Activated T-helper 1 cell treated with anti-CD3 and anti-CD28 coated beads, Interleukin-12 subunit alpha, Interleukin-12 subunit beta, Interleukin-2, Interleukin-4 antibody, amounts not matched to agents 30 ng/mL and 10 ng/mL and 1 ng/mL, durations not matched to agents 14 hours and 24 hours and 36 hours (primary cell): Measurements from ENCODE around the gene IFITM10. TPM values are rescaled to one million over a fixed set of nuclear protein-coding genes. Genes with fewer than 3 reads are reported as not detected.
A peak's percentile ranks its signal among the peaks of the same experiment; 100 is the strongest.

Experiments
- DNase-seq: peaks from one replicate; pipeline ENCODE4 v3.0.0; 2021; ENCODE audit warnings: low spot score
- H3K27ac Mint-ChIP-seq: one replicate; pipeline ENCODE4 v1.8.0; 2021; ENCODE audit warnings: mild to moderate bottlenecking, mixed read lengths
- H3K27me3 Mint-ChIP-seq: one replicate; pipeline ENCODE4 v1.8.0; 2022; ENCODE audit warnings: mild to moderate bottlenecking, moderate library complexity, mixed read lengths; ENCODE audit not compliant: insufficient read depth
- H3K36me3 Mint-ChIP-seq: one replicate; pipeline ENCODE4 v1.8.0; 2021; ENCODE audit warnings: low read depth, mixed read lengths
- H3K4me1 Mint-ChIP-seq: one replicate; pipeline ENCODE4 v1.8.0; 2021; ENCODE audit warnings: low read depth, mixed read lengths
- H3K4me3 Mint-ChIP-seq: one replicate; pipeline ENCODE4 v1.8.0; 2021; ENCODE audit warnings: mild to moderate bottlenecking, moderate library complexity, mixed read lengths
- H3K9me3 Mint-ChIP-seq: one replicate; pipeline ENCODE4 v1.8.0; 2021; ENCODE audit warnings: mixed read lengths
- intact Hi-C: fragments of 100-400 bp; cut with micrococcal nuclease; formaldehyde crosslinking; loops from one replicate; pipeline ENCODE4 v1.15.1; 2024
- total RNA-seq: library from RNA; stranded (reverse); gene quantifications from 2 replicates; pipeline ENCODE4 v1.2.3, GENCODE V29; 2022

IFITM10 gene
- total RNA-seq, 1 donor from 2014 or later, result 0.52 TPM

DNA sequence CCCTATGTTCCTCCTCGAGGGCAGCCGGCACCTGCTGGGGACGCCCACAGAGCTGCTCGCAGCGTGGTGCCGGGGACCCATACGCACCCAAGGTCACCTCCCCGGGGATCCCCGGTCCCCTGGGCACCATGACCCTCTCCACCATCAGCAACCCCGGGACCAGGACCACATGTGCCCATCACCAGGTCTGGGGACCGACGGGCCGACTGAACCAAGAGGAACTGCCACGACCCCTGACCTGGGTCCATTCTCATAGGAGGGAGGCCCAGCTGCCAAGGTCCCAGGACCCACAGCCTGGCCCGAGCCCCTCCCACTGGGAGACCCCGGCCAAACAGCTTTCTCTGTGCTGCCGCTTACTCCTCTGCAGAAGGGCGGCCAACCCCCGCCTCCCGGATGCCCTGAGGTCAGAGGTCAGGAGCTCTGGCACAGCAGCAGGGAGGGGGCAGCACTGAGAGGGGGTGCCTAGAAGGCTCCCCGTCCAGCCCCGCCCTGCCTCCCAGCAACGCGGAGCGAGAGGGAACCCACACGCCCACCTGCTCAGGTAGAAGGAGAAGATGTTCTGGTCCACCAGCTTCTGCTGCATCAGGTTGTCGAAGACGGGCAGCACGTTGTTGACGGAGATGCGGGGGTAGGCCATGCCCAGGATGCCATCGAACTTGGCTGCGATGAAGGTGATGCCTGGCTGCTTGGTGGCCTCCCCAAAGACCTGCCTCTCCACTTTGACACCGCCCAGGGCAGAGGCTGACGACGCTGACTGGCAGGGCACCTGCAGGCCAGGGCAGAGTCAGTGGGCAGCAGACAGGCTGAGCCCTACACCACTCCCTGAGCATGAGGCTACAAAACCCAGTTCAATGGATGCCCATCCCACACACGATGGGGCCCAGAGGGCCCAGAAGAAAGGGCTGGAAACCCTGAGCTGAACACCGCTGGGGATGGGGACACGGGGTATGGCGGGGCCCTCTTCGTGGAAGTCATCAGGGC, 6.7 kb upstream of the IFITM10 start:
- H3K9me3 Mint-ChIP-seq, result no peaks in the 10 kb centered on the region
- H3K36me3 Mint-ChIP-seq, result peaks cover 16% of the 10 kb centered on the region
- H3K27ac Mint-ChIP-seq, result peak overlapping the region; percentile 73
- H3K4me1 Mint-ChIP-seq, result peaks cover 38% of the 10 kb centered on the region
- DNase-seq, result no peak
- intact Hi-C loops, result no loop called here
- H3K4me3 Mint-ChIP-seq, result peak overlapping the region; percentile 11
- H3K27me3 Mint-ChIP-seq, result no peaks in the 10 kb centered on the region

- peaks cover 13% of the 10 kb centered on the region for H3K36me3 Mint-ChIP-seq
- no peak for DNase-seq
- no peaks in the 10 kb centered on the region for H3K27me3 Mint-ChIP-seq
- peak overlapping the region; percentile 53 for H3K4me3 Mint-ChIP-seq
- intact Hi-C loops, result no loop called here
- H3K4me1 Mint-ChIP-seq, result peaks cover 32% of the 10 kb centered on the region
- peak overlapping the region; percentile 73 for H3K27ac Mint-ChIP-seq
- no peaks in the 10 kb centered on the region for H3K9me3 Mint-ChIP-seq
Observed at GRCh38 chr11:1755692-1756561, 5.5 kb upstream of the IFITM10 start.

- no peak for DNase-seq
- H3K9me3 Mint-ChIP-seq, result no peaks in the 10 kb centered on the region
- intact Hi-C loops, result no loop called here
- peak overlapping the region; percentile 73 for H3K27ac Mint-ChIP-seq
- peaks cover 35% of the 10 kb centered on the region for H3K4me1 Mint-ChIP-seq
- peaks cover 16% of the 10 kb centered on the region for H3K36me3 Mint-ChIP-seq
- H3K4me3 Mint-ChIP-seq, result peak overlapping the region; percentile 53
- peaks cover 3% of the 10 kb centered on the region for H3K27me3 Mint-ChIP-seq
Observed at GRCh38 chr11:1755344-1755691, 4.9 kb upstream of the IFITM10 start.

DNA sequence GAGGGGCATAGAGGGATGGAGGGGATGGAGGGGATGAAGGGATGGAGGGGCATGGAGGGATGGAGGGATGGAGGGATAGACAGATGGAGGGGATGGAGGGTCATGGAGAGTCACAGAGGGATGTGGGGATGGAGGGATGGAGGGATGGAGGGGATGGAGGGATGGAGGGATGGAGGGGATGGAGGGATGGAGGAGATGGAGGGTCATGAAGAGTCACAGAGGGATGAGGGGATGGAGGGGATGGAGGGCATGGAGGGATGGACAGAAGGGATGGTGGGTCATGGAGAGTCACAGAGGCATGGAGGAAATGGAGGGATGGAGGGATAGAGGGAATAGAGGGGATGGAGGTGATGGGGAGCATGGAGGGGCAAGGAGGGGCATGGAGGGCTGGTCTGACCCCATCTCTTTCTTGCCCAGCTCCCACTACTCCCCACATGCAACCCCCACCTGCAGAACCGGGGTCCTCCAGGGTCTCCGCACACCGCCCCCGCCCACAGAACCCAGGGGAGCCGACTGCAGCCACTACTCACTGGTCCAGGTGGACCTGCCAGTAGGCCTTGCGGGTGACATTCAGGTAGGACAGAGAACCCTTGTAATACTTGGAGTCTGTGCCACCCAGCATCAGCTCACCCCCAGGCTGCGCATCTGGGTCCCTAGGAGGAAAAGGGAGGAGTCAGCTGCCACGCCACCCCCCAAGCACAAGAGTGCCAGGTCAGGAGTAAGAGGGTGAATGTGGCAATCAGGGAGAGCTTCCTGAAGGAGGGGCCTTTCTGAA, 4.2 kb upstream of the IFITM10 start:
- H3K9me3 Mint-ChIP-seq, result no peaks in the 10 kb centered on the region
- peaks cover 18% of the 10 kb centered on the region for H3K36me3 Mint-ChIP-seq
- intact Hi-C loops, result no loop called here
- no peak overlapping the region for H3K27ac Mint-ChIP-seq
- H3K27me3 Mint-ChIP-seq, result peaks cover 10% of the 10 kb centered on the region
- H3K4me3 Mint-ChIP-seq, result no peak overlapping the region
- H3K4me1 Mint-ChIP-seq, result peaks cover 42% of the 10 kb centered on the region
- no peak for DNase-seq

DNA sequence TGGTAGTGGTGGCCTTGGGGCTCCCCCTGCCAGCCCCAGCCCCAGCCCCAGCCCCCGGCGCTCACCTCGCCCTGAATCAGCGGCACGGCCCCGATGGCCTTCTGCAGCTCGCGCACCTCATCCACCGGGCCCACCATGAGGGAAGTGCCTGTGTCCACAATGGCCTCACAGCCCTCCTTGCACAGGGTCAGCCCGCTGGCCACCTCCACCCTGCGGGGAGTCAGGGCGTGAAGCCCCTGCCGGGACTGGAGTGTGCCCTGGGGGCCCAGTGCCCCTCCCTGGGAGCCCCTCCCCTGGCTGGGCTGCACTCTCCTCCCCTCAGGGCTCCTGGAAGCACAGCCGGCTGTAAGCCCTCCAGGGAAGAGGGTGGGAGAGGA, 3.5 kb upstream of the IFITM10 start:
- Mint-ChIP-seq H3K36me3 (peaks cover 18% of the 10 kb centered on the region), H3K4me3 (no peak overlapping the region), H3K9me3 (no peaks in the 10 kb centered on the region), H3K27ac (no peak overlapping the region), H3K27me3 (peaks cover 12% of the 10 kb centered on the region), H3K4me1 (peaks cover 42% of the 10 kb centered on the region)
- DNase-seq, result no peak
- intact Hi-C loops, result no loop called here

GRCh38 chr11:1753229-1753928, 3.0 kb upstream of the IFITM10 start:
- no peak overlapping the region for H3K27ac Mint-ChIP-seq
- no peaks in the 10 kb centered on the region for H3K9me3 Mint-ChIP-seq
- H3K36me3 Mint-ChIP-seq, result peaks cover 18% of the 10 kb centered on the region
- DNase-seq, result no peak
- peaks cover 12% of the 10 kb centered on the region for H3K27me3 Mint-ChIP-seq
- intact Hi-C loops, result no loop called here
- peaks cover 37% of the 10 kb centered on the region for H3K4me1 Mint-ChIP-seq
- no peak overlapping the region for H3K4me3 Mint-ChIP-seq

DNA sequence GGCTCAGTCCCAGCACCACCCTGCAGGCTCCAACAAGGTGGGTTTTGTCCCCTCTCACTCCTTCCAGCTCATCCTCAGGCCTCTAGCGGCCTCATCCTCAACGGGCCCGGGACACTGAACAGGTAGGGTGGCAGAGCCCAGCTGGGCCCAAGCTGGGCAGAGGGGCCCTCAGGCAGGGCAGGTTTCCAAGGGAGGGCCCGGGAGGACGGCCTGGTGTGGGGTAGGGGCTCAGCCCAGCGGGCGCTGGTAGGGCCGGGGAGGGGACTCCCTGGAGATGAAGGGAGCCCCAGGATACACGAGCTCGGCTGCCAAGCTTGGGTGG, 2.5 kb upstream of the IFITM10 start:
- intact Hi-C loops, result no loop called here

DNA sequence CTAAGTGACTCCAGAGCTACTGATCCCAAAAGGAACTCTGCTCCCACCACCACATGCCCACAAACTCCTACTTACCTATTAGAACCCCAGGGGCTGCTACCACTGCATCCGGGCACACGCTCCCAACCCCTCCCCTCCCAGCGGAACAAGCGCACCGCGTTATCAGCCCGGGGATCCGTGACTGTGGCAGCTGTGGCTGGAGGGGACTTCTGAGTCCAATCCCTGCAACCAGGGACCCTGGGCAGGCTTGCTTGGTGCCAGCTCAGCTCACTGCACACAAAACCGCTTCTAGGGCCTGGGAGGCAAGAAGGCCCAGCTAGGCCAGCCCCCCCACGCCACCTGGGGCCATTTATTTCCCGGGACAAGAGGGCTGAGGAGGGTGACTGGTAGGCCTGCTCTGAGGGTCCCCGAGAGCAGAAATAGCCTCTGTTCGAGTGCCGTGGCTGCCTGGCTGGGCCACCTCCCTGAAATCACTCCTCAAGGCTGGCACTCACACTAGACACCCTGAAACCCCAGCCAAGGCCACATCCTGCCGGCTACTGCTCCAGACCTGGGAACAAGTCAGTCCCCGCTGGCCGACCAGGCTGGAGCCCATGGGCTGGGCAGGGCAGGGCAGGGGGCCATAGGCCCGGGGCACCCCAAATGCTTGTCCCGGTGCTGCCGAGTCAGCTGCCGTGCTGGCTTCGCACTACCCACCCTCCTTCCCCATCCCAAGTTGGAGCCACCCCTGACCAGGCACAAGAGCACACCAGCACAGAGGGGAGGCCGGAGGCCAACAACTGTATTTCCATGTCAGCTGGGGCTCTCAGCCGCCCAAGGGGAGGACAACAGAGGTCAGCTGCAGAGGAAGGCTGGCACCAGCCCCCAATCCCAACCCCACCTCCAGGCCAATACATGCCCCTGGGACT, 1.9 kb upstream of the IFITM10 start:
- Mint-ChIP-seq H3K27me3 (peaks cover 12% of the 10 kb centered on the region), H3K36me3 (peaks cover 18% of the 10 kb centered on the region), H3K4me1 (peaks cover 26% of the 10 kb centered on the region), H3K27ac (no peak overlapping the region), H3K9me3 (no peaks in the 10 kb centered on the region), H3K4me3 (no peak overlapping the region)
- DNase-seq, result no peak
- intact Hi-C loops, result no loop called here

More for the DNA sequence above, 2.5 kb upstream of the IFITM10 start:
- peaks cover 18% of the 10 kb centered on the region for H3K36me3 Mint-ChIP-seq
- H3K4me1 Mint-ChIP-seq, result peaks cover 32% of the 10 kb centered on the region
- H3K27me3 Mint-ChIP-seq, result peaks cover 12% of the 10 kb centered on the region
- DNase-seq, result no peak
- no peak overlapping the region for H3K4me3 Mint-ChIP-seq
- no peak overlapping the region for H3K27ac Mint-ChIP-seq
- no peaks in the 10 kb centered on the region for H3K9me3 Mint-ChIP-seq

- peaks cover 12% of the 10 kb centered on the region for H3K27me3 Mint-ChIP-seq
- H3K4me1 Mint-ChIP-seq, result peaks cover 24% of the 10 kb centered on the region
- intact Hi-C loops, result no loop called here
- no peak overlapping the region for H3K4me3 Mint-ChIP-seq
- H3K36me3 Mint-ChIP-seq, result peaks cover 18% of the 10 kb centered on the region
- no peak overlapping the region for H3K27ac Mint-ChIP-seq
- H3K9me3 Mint-ChIP-seq, result no peaks in the 10 kb centered on the region
- DNase-seq, result no peak
Observed at GRCh38 chr11:1751531-1751921, 1.1 kb upstream of the IFITM10 start.

GRCh38 chr11:1750840-1751530, 590 bp upstream of the IFITM10 start:
- H3K36me3 Mint-ChIP-seq, result peaks cover 18% of the 10 kb centered on the region
- no peaks in the 10 kb centered on the region for H3K9me3 Mint-ChIP-seq

More at GRCh38 chr11:1750840-1751530, 590 bp upstream of the IFITM10 start:
- H3K4me3 Mint-ChIP-seq, result no peak overlapping the region
- peaks cover 12% of the 10 kb centered on the region for H3K27me3 Mint-ChIP-seq
- H3K27ac Mint-ChIP-seq, result no peak overlapping the region
- intact Hi-C loops, result no loop called here
- no peak for DNase-seq
- H3K4me1 Mint-ChIP-seq, result peaks cover 22% of the 10 kb centered on the region
